GM12878 (cell line): Measurements from ENCODE around the gene DDR1. TPM values are rescaled to one million over a fixed set of nuclear protein-coding genes. Genes with fewer than 3 reads are reported as not detected.

Experiments
- ATAC-seq: fragments of 200-7000 bp; cut with Tn5 transposase; 3 replicates; pipeline ENCODE4 v1.9.1; 2020; ENCODE audit warnings: mild to moderate bottlenecking, moderate library complexity
- BruUV-seq: library from RNA; stranded (reverse); fragments of 400-500 nt; replicated peaks from 2 replicates; lab custom pipeline; 2021; lab: Mats Ljungman, UMichigan
- CTCF ChIA-PET: fragments of 300-600 bp; sonication (Branson Sonifier 250); formaldehyde crosslinking; extraction: SDS; loops from one replicate; lab custom pipeline; 2021; ENCODE audit warnings: inconsistent platforms; lab: Yijun Ruan, JAX
- POLR2A ChIA-PET: fragments of 350-600 bp; formaldehyde crosslinking; extraction: SDS; loops from one replicate; lab custom pipeline; 2021; ENCODE audit warnings: inconsistent platforms; lab: Charles Lee
- RAD21 ChIA-PET: fragments of 300-600 bp; sonication (Branson Sonifier 250); formaldehyde crosslinking; loops from one replicate; lab custom pipeline; 2023; ENCODE audit warnings: antibody characterized with exemption; ENCODE audit not compliant: unreplicated experiment; lab: Charles Lee
- SMC1A ChIA-PET: fragments of 300-600 bp; sonication (Branson Sonifier 250); formaldehyde crosslinking; loops from one replicate; lab custom pipeline; 2023; ENCODE audit not compliant: unreplicated experiment, uncharacterized antibody; lab: Charles Lee
- DNase-seq: peaks from one replicate; pipeline ENCODE4 v3.0.0-alpha.2; 2011; ENCODE audit warnings: low read depth, low spot score
- FAIRE-seq: peaks from 3 replicates; lab custom pipeline; 2011; peaks lifted over from hg19 to GRCh38; lab: Jason Lieb, UNC
- H2AFZ ChIP-seq: 2 replicates; pipeline ENCODE4 v1.6.0; 2011; ENCODE audit warnings: low read depth, low read length, control low read depth; ENCODE audit not compliant: control insufficient read depth
- H3K27ac ChIP-seq: 2 replicates; pipeline ENCODE4 v1.5.1; 2011; ENCODE audit warnings: control low read depth; ENCODE audit not compliant: control insufficient read depth, insufficient read depth
- H3K27me3 ChIP-seq, 2 experiments: replicated peaks in 1 of 2; 2 replicates each; pipeline versions ENCODE4 v1.6.0 to v1.6.1; 2011; ENCODE audit warnings: low read length in 1 of 2; ENCODE audit not compliant: control insufficient read depth in 2 of 2, insufficient read depth in 2 of 2
- H3K36me3 ChIP-seq, 2 experiments: 2 replicates each; pipeline ENCODE4 v1.5.1; 2011; ENCODE audit warnings: low read length in 1 of 2; ENCODE audit not compliant: control insufficient read depth in 2 of 2, insufficient read depth in 2 of 2
- H3K4me1 ChIP-seq: 2 replicates; pipeline ENCODE4 v1.6.1; 2011; ENCODE audit warnings: mild to moderate bottlenecking, low read length, moderate library complexity, mixed read lengths; ENCODE audit not compliant: control insufficient read depth, insufficient read depth
- H3K4me2 ChIP-seq: 2 replicates; pipeline ENCODE4 v1.6.0; 2011; ENCODE audit warnings: control low read depth; ENCODE audit not compliant: control insufficient read depth, insufficient read depth
- H3K4me3 ChIP-seq: fragments of 200-600 bp; sonication (generic); 2 replicates; pipeline ENCODE4 v1.5.1; 2016
- H3K79me2 ChIP-seq: 2 replicates; pipeline ENCODE4 v1.6.0; 2011; ENCODE audit warnings: low read length; ENCODE audit not compliant: control insufficient read depth, insufficient read depth
- H3K9ac ChIP-seq: 2 replicates; pipeline ENCODE4 v1.8.0; 2011; ENCODE audit warnings: low read length, control low read depth, mixed read lengths; ENCODE audit not compliant: control insufficient read depth, insufficient read depth
- H3K9me3 ChIP-seq: replicated peaks from 3 replicates; pipeline ENCODE4 v1.5.1; 2011; ENCODE audit warnings: mild to moderate bottlenecking, low read length; ENCODE audit not compliant: control insufficient read depth, insufficient read depth
- H4K20me1 ChIP-seq: 2 replicates; pipeline ENCODE4 v1.6.0; 2011; ENCODE audit not compliant: control insufficient read depth, insufficient read depth
- ATF2 ChIP-seq: IDR thresholded peaks from 2 replicates; pipeline ENCODE4 v1.6.1; 2012; ENCODE audit warnings: low read length, inconsistent platforms
- CBX3 ChIP-seq: fragments of 200-600 bp; sonication (generic); IDR thresholded peaks from 2 replicates; pipeline ENCODE4 v1.6.1; 2016; ENCODE audit warnings: low read depth, borderline replicate concordance
- ELK1 ChIP-seq: IDR thresholded peaks from 2 replicates; pipeline ENCODE4 v1.6.1; 2012; ENCODE audit warnings: low read depth, low read length, improper control_type of control experiment
- MYC ChIP-seq: IDR thresholded peaks from 2 replicates; pipeline ENCODE4 v1.6.1; 2011; ENCODE audit warnings: mild to moderate bottlenecking, low read length, moderate library complexity, inconsistent platforms; ENCODE audit not compliant: insufficient read depth, insufficient replicate concordance, insufficient read length, severe bottlenecking
- NFIC ChIP-seq: IDR thresholded peaks from 2 replicates; pipeline ENCODE4 v1.6.1; 2012; ENCODE audit warnings: low read depth, mild to moderate bottlenecking, inconsistent platforms, low read length, moderate library complexity
- NR2C1 ChIP-seq: fragments of 450-650 bp; IDR thresholded peaks from 2 replicates; pipeline ENCODE4 v1.6.1; 2017; ENCODE audit warnings: antibody characterized with exemption, mild to moderate bottlenecking, moderate library complexity
- POU2F2 ChIP-seq: IDR thresholded peaks from 3 replicates; pipeline ENCODE4 v1.6.1; 2011; ENCODE audit warnings: low read depth, mild to moderate bottlenecking, low read length, borderline replicate concordance
- RAD51 ChIP-seq: fragments of 450-650 bp; IDR thresholded peaks from 2 replicates; pipeline ENCODE4 v1.6.1; 2016; ENCODE audit warnings: moderate library complexity, mild to moderate bottlenecking, inconsistent platforms
- RBBP5 ChIP-seq: fragments of 200-600 bp; sonication (generic); conservative IDR thresholded peaks from 2 replicates; pipeline ENCODE4 v1.6.1; 2016
- RCOR1 ChIP-seq: conservative IDR thresholded peaks from 2 replicates; pipeline ENCODE4 v1.6.1; 2012; ENCODE audit warnings: low read depth, low read length, improper control_type of control experiment
- SMARCA5 ChIP-seq: fragments of 450-650 bp; IDR thresholded peaks from 2 replicates; pipeline ENCODE4 v1.6.1; 2017; ENCODE audit warnings: mild to moderate bottlenecking
- SRF ChIP-seq, 2 experiments: IDR thresholded peaks; 2 replicates each; pipeline ENCODE4 v1.6.1; 2011; ENCODE audit warnings: low read depth in 2 of 2, low read length in 2 of 2, mild to moderate bottlenecking in 1 of 2, moderate library complexity in 1 of 2
- SUPT20H ChIP-seq: IDR thresholded peaks from 2 replicates; pipeline ENCODE4 v1.6.1; 2011; ENCODE audit warnings: low read depth, mild to moderate bottlenecking, low read length, moderate library complexity, borderline replicate concordance; ENCODE audit not compliant: control insufficient read depth
- WGBS: methylation state at CpG from one replicate; pipeline ENCODE4 v1.1.6; 2016; ENCODE audit warnings: low lambda C conversion rate; ENCODE audit not compliant: insufficient replicate concordance, insufficient coverage; ENCODE audit errors: missing lambda C conversion rate; 5-methylcytosine and 5-hydroxymethylcytosine counted together
- in situ Hi-C: fragments of 300-500 bp; cut with MboI; formaldehyde crosslinking; loops from 9 replicates; pipeline ENCODE4 v1.14.3; 2018; ENCODE audit warnings: mixed read lengths
- intact Hi-C: fragments of 100-400 bp; cut with micrococcal nuclease; formaldehyde crosslinking; loops from one replicate; pipeline ENCODE4 v1.14.2; 2022; ENCODE audit not compliant: unreplicated experiment
- polyA plus RNA-seq, 11 experiments: library from polyadenylated mRNA; depleted of rRNA in 4 of 11; unstranded in 6 of 11; stranded (reverse) in 5 of 11; fragments of >200 nt; fragmentation: Nextera tagmentation in 4 of 11; fragmentation: Illumina TruSeq in 1 of 11; extraction: Ambion mirVana in 4 of 11; extraction: Trizol in 1 of 11; gene quantifications; 1 replicate in 1 of 11; 2 replicates in 10 of 11; pipeline versions ENCODE4 v1.2.1 to v1.2.3, GENCODE V29; 2011 to 2016; ENCODE audit warnings: inconsistent platforms in 2 of 11, missing spikeins in 2 of 11, low read depth in 1 of 11
- total RNA-seq, 4 experiments: library from RNA; depleted of rRNA in 3 of 4; stranded (reverse); fragments of >200 nt in 3 of 4; fragmentation: Illumina TruSeq in 1 of 4; extraction: Trizol in 1 of 4; gene quantifications; 2 replicates each; pipeline versions ENCODE4 v1.2.1 to v1.2.3, GENCODE V29; 2013 to 2021

Gene DDR1
- total and polyA plus RNA-seq, 10 of the 15 experiments (the other 5 are each of a cell fraction or from before 2014, with no cell fraction given) = 1.1 to 39.0 (median 11.9) TPM

- FAIRE-seq (no peak), DNase-seq (no peak), ATAC-seq (no peak)
- H3K9me3 ChIP-seq = no peaks in the 10 kb centered on the region
- no peak overlapping the region for H3K27ac ChIP-seq
- no peak overlapping the region for H3K4me3 ChIP-seq
- H3K36me3 ChIP-seq = peaks cover 4 to 10% of the 10 kb centered on the region in 2 experiments; a peak in 3 of 4 replicates
- H3K4me1 ChIP-seq = peaks cover 22% of the 10 kb centered on the region
- in situ Hi-C loops = no loop called here
- no TSS peak for BruUV-seq
- H3K27me3 ChIP-seq = no peaks in the 10 kb centered on the region
- no peak overlapping the region for H3K4me2 ChIP-seq
- SMC1A ChIA-PET = no interaction called here
- RAD21 ChIA-PET = no interaction called here
- intact Hi-C loops = no loop called here
- H4K20me1 ChIP-seq = no peaks in the 10 kb centered on the region
- H3K79me2 ChIP-seq = no peaks in the 10 kb centered on the region
- H3K9ac ChIP-seq = no peak overlapping the region
- WGBS = 85% methylated on average over 16 of the region's 16 CpGs
- POLR2A ChIA-PET = no interaction called here
- no peak overlapping the region for H2AFZ ChIP-seq
- CTCF ChIA-PET = no interaction called here
- no peak for TF ChIP-seq NR2C1
- TF ChIP-seq, all 136 proteins: peak for 0
Measured at GRCh38 chr6:30897882-30898281, 13.6 kb downstream of the DDR1 start.

GRCh38 chr6:30898750-30899360 lies 14.5 kb downstream of the DDR1 start:
- Histone ChIP-seq H3K4me3 (no peak overlapping the region), H3K9me3 (no peaks in the 10 kb centered on the region), H3K27me3 (no peaks in the 10 kb centered on the region), H3K9ac (no peak overlapping the region), H3K36me3 (peaks cover 4 to 10% of the 10 kb centered on the region in 2 experiments; a peak in 3 of 4 replicates), H2AFZ (no peak overlapping the region), H3K4me1 (peaks cover 32% of the 10 kb centered on the region), H3K79me2 (no peaks in the 10 kb centered on the region), H4K20me1 (no peaks in the 10 kb centered on the region), H3K4me2 (no peak overlapping the region), H3K27ac (no peak overlapping the region)
- intact Hi-C loops (no loop called here), in situ Hi-C loops (no loop called here)
- ATAC-seq (no peak), DNase-seq (no peak), FAIRE-seq (no peak)
- ChIA-PET SMC1A (interaction anchor here (1.6 to 2.3 kb wide), 2 partner anchors 14 to 71 kb away, joined by 3 to 8 read pairs; partner anchors contain the start of gene VARS2), RAD21 (interaction anchor here (3.8 kb wide), 1 partner anchor 15 kb away, joined by 31 read pairs; the partner anchor contains the start of gene VARS2), CTCF (no interaction called here), POLR2A (interaction anchor here (0.9 kb wide), 1 partner anchor 15 kb away, joined by 8 read pairs; the partner anchor contains the start of gene VARS2)
- no TSS peak for BruUV-seq
- TF ChIP-seq SRF (IDR thresholded peaks at IDR 0.05; ENCODE audit: low read depth in 2 of 2, low read length in 2 of 2) (no peak), ELK1 (no peak), CBX3 (no peak), MYC (no peak), RCOR1 (no peak), RAD51 (no peak), POU2F2 (no peak), ATF2 (no peak), RBBP5 (no peak), SMARCA5 (no peak), SUPT20H (no peak), NFIC (no peak)
- 74% methylated on average over 23 of the region's 23 CpGs for WGBS
